Activated CD4-positive, CD25-positive, alpha-beta regulatory T cell treated with anti-CD3 and anti-CD28 coated beads, Interleukin-2, amount 50 U/mL, for 24 hours (primary cell): ENCODE results near the gene GP1BA.

ENCODE experiments used
- ATAC-seq, 2 donors: fragments of 150-1000 bp; cut with Tn5 transposase; one replicate each; pipeline ENCODE4 v1.10.0; 2021; ENCODE audit warnings: mild to moderate bottlenecking in 1 of 2, moderate library complexity in 1 of 2

Gene GP1BA

DNA sequence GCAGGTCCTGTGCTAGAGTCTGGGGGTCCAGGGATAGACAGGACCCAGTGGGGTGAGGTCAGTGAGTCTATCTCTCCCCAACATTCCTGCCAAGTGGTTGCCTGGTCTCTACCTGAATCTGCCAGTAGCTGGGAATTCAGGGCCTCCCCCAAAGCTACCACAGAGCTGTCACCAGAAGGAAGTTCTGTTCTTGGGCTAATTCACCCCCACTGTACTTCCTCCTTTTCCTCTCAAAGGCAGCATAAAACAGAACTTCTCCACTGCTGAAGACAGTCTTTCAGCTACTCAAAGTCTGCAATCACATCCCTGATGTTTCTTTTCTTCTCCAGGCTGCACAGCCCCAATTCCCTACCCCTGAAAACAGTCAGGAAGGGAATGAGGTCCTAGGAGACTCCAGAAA lies 46.6 kb downstream of the GP1BA start:
- ATAC-seq = no peak

DNA sequence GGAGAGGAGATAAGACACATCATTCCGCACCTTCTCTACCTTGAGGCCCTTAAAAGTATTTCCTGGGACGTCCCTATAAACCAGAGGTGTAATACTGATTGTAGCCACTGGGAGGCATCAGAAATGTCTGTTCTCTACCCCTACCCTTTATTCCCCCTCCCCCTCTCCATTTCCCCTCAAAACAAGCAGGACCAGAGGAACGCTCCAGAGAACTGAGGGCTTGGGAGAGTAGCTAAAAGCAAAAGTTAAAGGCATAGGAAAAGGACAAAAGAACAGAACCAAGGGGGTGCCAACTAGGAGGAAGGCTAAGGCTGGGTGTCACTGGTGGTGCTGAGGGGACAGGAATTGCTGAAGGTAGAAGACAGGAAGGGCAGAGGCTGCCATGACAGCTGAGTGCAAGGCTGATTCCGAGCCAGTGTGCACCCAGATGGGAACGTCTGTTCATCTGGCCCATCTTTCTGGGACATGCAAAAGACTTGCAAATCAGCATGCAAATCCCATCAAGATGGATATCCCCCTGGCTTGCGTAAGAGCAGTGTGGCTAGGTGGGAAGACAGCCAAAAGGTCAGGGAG lies 48.7 kb downstream of the GP1BA start:
- peak; percentile 72 to 74 for ATAC-seq

DNA sequence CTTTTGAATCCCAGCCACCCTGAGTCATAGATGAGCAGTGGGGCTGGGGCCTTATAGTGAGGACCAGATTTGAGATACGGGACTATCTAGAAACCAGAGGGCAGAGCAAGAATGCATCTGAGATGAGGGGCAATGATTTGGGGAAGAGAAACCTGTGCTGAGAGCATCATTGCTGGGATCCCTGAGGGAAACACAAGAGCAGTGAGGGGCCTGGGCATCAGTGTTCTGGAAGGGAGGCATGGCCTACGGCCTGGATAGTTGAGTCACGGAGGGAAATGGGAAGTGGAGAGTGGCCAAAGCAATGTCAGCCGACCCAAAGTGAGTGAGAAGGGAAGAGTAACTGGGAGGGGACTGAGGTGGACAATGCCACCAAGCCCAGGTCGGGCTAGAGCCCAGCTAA lies 50.2 kb downstream of the GP1BA start:
- ATAC-seq = no peak
